Measurements from ENCODE around the gene LRRC8A. TPM values are rescaled to one million over a fixed set of nuclear protein-coding genes. Genes with fewer than 3 reads are reported as not detected.

LRRC8A gene
- total and polyA plus RNA-seq, 2 of the 13 experiments (the other 11 are each of a cell fraction or from before 2014, with no cell fraction given), result 16.1 to 40.6 TPM

DNA sequence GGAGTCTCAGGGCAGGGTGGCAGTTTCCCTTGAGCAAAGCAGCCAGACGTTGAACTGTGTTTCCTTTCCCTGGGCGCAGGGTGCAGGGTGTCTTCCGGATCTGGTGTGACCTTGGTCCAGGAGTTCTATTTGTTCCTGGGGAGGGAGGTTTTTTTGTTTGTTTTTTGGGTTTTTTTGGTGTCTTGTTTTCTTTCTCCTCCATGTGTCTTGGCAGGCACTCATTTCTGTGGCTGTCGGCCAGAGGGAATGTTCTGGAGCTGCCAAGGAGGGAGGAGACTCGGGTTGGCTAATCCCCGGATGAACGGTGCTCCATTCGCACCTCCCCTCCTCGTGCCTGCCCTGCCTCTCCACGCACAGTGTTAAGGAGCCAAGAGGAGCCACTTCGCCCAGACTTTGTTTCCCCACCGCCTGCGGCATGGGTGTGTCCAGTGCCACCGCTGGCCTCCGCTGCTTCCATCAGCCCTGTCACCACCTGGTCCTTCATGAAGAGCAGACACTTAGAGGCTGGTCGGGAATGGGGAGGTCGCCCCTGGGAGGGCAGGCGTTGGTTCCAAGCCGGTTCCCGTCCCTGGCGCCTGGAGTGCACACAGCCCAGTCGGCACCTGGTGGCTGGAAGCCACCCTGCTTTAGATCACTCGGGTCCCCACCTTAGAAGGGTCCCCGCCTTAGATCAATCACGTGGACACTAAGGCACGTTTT is 35.4 kb downstream of the LRRC8A start (continued):
- TF ChIP-seq ZNF484 (CRISPR knock-in tag; IDR thresholded peaks at IDR 0.05; ENCODE audit: borderline replicate concordance, low read depth) (no peak), ZNF10 (CRISPR knock-in tag; IDR thresholded peaks at IDR 0.05; ENCODE audit: borderline replicate concordance, low read depth) (no peak), ZBTB1 (CRISPR knock-in tag; IDR thresholded peaks at IDR 0.05; ENCODE audit: borderline replicate concordance) (no peak), EED (CRISPR knock-in tag; IDR thresholded peaks at IDR 0.05) (no peak), ZNF256 (CRISPR knock-in tag; conservative IDR thresholded peaks at IDR 0.05) (no peak), SP4 (CRISPR knock-in tag; IDR thresholded peaks at IDR 0.05) (no peak), ZNF670 (CRISPR knock-in tag; IDR thresholded peaks at IDR 0.05; ENCODE audit: borderline replicate concordance) (no peak), FOXA1 (IDR thresholded peaks at IDR 0.05) (no peak), FOXA1 (CRISPR knock-in tag; IDR thresholded peaks at IDR 0.05) (peak; percentile 55), ZNF34 (CRISPR knock-in tag; IDR thresholded peaks at IDR 0.05; ENCODE audit: borderline replicate concordance) (no peak), MXD4 (CRISPR knock-in tag; IDR thresholded peaks at IDR 0.05) (no peak), ARNT2 (CRISPR knock-in tag; IDR thresholded peaks at IDR 0.05; ENCODE audit: low read depth) (0 out of 2 replicates have a peak, but pooled peaks have one; percentile 59), ATAD3A (CRISPR knock-in tag; IDR thresholded peaks at IDR 0.05) (no peak), TCF7 (IDR thresholded peaks at IDR 0.05; ENCODE audit: low read depth) (no peak), RNF2 (conservative IDR thresholded peaks at IDR 0.05; ENCODE audit: low read depth) (no peak), FOSL1 (CRISPR knock-in tag; IDR thresholded peaks at IDR 0.05; ENCODE audit: borderline replicate concordance) (no peak)
- TF ChIP-seq, protein P1, sequence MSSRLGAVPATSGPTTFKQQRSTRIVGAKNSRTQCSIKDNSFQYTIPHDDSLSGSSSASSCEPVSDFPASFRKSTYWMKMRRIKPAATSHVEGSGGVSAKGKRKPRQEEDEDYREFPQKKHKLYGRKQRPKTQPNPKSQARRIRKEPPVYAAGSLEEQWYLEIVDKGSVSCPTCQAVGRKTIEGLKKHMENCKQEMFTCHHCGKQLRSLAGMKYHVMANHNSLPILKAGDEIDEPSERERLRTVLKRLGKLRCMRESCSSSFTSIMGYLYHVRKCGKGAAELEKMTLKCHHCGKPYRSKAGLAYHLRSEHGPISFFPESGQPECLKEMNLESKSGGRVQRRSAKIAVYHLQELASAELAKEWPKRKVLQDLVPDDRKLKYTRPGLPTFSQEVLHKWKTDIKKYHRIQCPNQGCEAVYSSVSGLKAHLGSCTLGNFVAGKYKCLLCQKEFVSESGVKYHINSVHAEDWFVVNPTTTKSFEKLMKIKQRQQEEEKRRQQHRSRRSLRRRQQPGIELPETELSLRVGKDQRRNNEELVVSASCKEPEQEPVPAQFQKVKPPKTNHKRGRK (CRISPR knock-in tag; IDR thresholded peaks at IDR 0.05), result no peak
- TF ChIP-seq, protein P2, sequence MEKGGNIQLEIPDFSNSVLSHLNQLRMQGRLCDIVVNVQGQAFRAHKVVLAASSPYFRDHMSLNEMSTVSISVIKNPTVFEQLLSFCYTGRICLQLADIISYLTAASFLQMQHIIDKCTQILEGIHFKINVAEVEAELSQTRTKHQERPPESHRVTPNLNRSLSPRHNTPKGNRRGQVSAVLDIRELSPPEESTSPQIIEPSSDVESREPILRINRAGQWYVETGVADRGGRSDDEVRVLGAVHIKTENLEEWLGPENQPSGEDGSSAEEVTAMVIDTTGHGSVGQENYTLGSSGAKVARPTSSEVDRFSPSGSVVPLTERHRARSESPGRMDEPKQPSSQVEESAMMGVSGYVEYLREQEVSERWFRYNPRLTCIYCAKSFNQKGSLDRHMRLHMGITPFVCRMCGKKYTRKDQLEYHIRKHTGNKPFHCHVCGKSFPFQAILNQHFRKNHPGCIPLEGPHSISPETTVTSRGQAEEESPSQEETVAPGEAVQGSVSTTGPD (CRISPR knock-in tag; IDR thresholded peaks at IDR 0.05), result peak; percentile 96
- TF ChIP-seq, protein P3, sequence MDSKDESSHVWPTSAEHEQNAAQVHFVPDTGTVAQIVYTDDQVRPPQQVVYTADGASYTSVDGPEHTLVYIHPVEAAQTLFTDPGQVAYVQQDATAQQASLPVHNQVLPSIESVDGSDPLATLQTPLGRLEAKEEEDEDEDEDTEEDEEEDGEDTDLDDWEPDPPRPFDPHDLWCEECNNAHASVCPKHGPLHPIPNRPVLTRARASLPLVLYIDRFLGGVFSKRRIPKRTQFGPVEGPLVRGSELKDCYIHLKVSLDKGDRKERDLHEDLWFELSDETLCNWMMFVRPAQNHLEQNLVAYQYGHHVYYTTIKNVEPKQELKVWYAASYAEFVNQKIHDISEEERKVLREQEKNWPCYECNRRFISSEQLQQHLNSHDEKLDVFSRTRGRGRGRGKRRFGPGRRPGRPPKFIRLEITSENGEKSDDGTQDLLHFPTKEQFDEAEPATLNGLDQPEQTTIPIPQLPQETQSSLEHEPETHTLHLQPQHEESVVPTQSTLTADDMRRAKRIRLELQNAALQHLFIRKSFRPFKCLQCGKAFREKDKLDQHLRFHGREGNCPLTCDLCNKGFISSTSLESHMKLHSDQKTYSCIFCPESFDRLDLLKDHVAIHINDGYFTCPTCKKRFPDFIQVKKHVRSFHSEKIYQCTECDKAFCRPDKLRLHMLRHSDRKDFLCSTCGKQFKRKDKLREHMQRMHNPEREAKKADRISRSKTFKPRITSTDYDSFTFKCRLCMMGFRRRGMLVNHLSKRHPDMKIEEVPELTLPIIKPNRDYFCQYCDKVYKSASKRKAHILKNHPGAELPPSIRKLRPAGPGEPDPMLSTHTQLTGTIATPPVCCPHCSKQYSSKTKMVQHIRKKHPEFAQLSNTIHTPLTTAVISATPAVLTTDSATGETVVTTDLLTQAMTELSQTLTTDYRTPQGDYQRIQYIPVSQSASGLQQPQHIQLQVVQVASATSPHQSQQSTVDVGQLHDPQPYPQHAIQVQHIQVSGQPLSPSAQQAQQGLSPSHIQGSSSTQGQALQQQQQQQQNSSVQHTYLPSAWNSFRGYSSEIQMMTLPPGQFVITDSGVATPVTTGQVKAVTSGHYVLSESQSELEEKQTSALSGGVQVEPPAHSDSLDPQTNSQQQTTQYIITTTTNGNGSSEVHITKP (CRISPR knock-in tag; IDR thresholded peaks at IDR 0.05; ENCODE audit: low read depth), result no peak
- TF ChIP-seq, protein P4, sequence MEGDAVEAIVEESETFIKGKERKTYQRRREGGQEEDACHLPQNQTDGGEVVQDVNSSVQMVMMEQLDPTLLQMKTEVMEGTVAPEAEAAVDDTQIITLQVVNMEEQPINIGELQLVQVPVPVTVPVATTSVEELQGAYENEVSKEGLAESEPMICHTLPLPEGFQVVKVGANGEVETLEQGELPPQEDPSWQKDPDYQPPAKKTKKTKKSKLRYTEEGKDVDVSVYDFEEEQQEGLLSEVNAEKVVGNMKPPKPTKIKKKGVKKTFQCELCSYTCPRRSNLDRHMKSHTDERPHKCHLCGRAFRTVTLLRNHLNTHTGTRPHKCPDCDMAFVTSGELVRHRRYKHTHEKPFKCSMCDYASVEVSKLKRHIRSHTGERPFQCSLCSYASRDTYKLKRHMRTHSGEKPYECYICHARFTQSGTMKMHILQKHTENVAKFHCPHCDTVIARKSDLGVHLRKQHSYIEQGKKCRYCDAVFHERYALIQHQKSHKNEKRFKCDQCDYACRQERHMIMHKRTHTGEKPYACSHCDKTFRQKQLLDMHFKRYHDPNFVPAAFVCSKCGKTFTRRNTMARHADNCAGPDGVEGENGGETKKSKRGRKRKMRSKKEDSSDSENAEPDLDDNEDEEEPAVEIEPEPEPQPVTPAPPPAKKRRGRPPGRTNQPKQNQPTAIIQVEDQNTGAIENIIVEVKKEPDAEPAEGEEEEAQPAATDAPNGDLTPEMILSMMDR (CRISPR knock-in tag; IDR thresholded peaks at IDR 0.05), result no peak
- TF ChIP-seq, protein P5, sequence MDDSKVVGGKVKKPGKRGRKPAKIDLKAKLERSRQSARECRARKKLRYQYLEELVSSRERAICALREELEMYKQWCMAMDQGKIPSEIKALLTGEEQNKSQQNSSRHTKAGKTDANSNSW (CRISPR knock-in tag; IDR thresholded peaks at IDR 0.05; ENCODE audit: borderline replicate concordance), result no peak
